Glutamatergic neuron (in vitro differentiated cells): ENCODE measurements around the gene SRGAP3. TPM values are rescaled to one million over a fixed set of nuclear protein-coding genes. Genes with fewer than 3 reads are reported as not detected.

Experiments
- DNase-seq: peaks from one replicate; pipeline ENCODE4 v3.0.0; 2022
- H3K27ac Mint-ChIP-seq: one replicate; pipeline ENCODE4 v1.8.0; 2020; ENCODE audit warnings: mild to moderate bottlenecking, mixed read lengths, inconsistent platforms; ENCODE audit not compliant: unreplicated experiment
- H3K27me3 Mint-ChIP-seq: one replicate; pipeline ENCODE4 v1.8.0; 2020; ENCODE audit warnings: mild to moderate bottlenecking, moderate library complexity, mixed read lengths, inconsistent platforms; ENCODE audit not compliant: unreplicated experiment
- H3K36me3 Mint-ChIP-seq: one replicate; pipeline ENCODE4 v1.8.0; 2020; ENCODE audit warnings: mild to moderate bottlenecking, mixed read lengths, inconsistent platforms; ENCODE audit not compliant: unreplicated experiment
- H3K4me1 Mint-ChIP-seq: one replicate; pipeline ENCODE4 v1.8.0; 2020; ENCODE audit warnings: mild to moderate bottlenecking, low read depth, mixed read lengths, inconsistent platforms; ENCODE audit not compliant: unreplicated experiment
- H3K4me3 Mint-ChIP-seq: one replicate; pipeline ENCODE4 v1.8.0; 2020; ENCODE audit warnings: mild to moderate bottlenecking, mixed read lengths, inconsistent platforms; ENCODE audit not compliant: unreplicated experiment
- H3K9me3 Mint-ChIP-seq: one replicate; pipeline ENCODE4 v1.8.0; 2020; ENCODE audit warnings: mild to moderate bottlenecking, moderate library complexity, mixed read lengths, inconsistent platforms; ENCODE audit not compliant: unreplicated experiment
- CTCF ChIP-seq: fragments of 200-600 bp; sonication (generic); IDR thresholded peaks from one replicate; pipeline ENCODE4 v1.5.0; 2021; ENCODE audit not compliant: partially characterized antibody, unreplicated experiment
- total RNA-seq: library from RNA; stranded (reverse); fragmentation: NEBNext Ultra II Directional; extraction: Animal tissue kit (Norgen Biotek cat#: 25700); gene quantifications from one replicate; pipeline ENCODE4 v1.2.1, GENCODE V29; 2021; ENCODE audit not compliant: unreplicated experiment

The SRGAP3 gene
- total RNA-seq, 1 donor from 2014 or later = 197 TPM

GRCh38 chr3:9121366-9122001 lies 128.0 kb downstream of the SRGAP3 start:
- no peak for TF ChIP-seq CTCF
- Mint-ChIP-seq H3K27me3 (peaks cover 5% of the 10 kb centered on the region), H3K27ac (peak overlapping the region; percentile 90), H3K4me1 (peaks cover 49% of the 10 kb centered on the region), H3K4me3 (peak overlapping the region; percentile 46), H3K36me3 (peaks cover 21% of the 10 kb centered on the region), H3K9me3 (peaks cover 4% of the 10 kb centered on the region)
- peak; percentile 81 for DNase-seq

DNA sequence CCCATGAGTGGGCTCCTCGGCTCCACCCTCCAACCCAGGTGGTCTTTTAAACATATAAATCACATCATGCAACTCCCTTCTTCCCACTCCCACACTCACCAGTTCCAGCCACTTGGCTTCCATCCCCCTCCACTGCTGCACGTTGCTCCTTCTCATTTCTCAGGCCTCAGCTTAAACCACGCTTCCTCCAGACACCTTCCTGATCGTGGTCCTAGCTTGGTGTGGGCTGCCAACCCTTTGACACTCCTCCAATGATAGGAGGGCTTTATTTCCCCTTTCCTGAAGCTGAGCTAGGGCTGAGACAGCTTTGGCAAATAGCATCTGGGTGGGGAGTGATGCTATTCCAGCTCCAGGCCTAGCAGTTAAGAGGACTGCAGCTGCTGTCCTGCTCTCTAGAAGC lies 130.1 kb downstream of the SRGAP3 start:
- Mint-ChIP-seq H3K27me3 (peaks cover 5% of the 10 kb centered on the region), H3K27ac (peak overlapping the region; percentile 53), H3K4me3 (peak overlapping the region; percentile 19), H3K9me3 (peaks cover 5% of the 10 kb centered on the region), H3K4me1 (peaks cover 37% of the 10 kb centered on the region), H3K36me3 (peaks cover 21% of the 10 kb centered on the region)
- no peak for TF ChIP-seq CTCF
- no peak for DNase-seq

GRCh38 chr3:9118222-9118621 lies 131.2 kb downstream of the SRGAP3 start:
- no peak overlapping the region for H3K4me3 Mint-ChIP-seq
- peaks cover 4% of the 10 kb centered on the region for H3K27me3 Mint-ChIP-seq
- no peak for DNase-seq
- H3K36me3 Mint-ChIP-seq = peaks cover 17% of the 10 kb centered on the region
- H3K27ac Mint-ChIP-seq = no peak overlapping the region
- no peak for TF ChIP-seq CTCF
- H3K4me1 Mint-ChIP-seq = peaks cover 32% of the 10 kb centered on the region
- peaks cover 5% of the 10 kb centered on the region for H3K9me3 Mint-ChIP-seq

GRCh38 chr3:9117220-9117619 lies 132.2 kb downstream of the SRGAP3 start:
- no peak overlapping the region for H3K4me3 Mint-ChIP-seq
- H3K4me1 Mint-ChIP-seq = peaks cover 31% of the 10 kb centered on the region
- H3K9me3 Mint-ChIP-seq = peaks cover 5% of the 10 kb centered on the region
- H3K36me3 Mint-ChIP-seq = peaks cover 19% of the 10 kb centered on the region
- no peak overlapping the region for H3K27ac Mint-ChIP-seq
- no peak for DNase-seq
- TF ChIP-seq CTCF = no peak
- peaks cover 7% of the 10 kb centered on the region for H3K27me3 Mint-ChIP-seq

DNA sequence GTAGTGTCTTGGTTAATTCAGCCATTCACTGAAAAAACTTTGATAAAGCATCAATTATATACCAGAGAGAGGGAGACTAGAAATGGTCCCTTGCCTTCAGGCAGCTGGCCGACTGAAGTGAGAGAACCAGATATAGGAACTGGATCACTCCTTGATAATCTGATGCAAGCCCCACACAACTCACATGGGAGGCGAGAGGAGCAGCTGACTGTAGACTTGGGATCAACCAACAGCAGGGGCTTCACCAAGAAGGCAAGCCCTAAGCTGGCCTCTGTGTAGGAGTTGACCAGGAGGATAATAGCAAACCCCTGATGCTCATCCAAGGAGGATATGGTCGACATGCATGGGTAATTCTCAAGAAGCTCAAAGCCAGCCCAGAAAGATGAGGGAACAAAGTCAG lies 133.1 kb downstream of the SRGAP3 start:
- Mint-ChIP-seq H3K4me3 (no peak overlapping the region), H3K27me3 (peaks cover 7% of the 10 kb centered on the region), H3K36me3 (peaks cover 19% of the 10 kb centered on the region), H3K27ac (no peak overlapping the region), H3K9me3 (peaks cover 3% of the 10 kb centered on the region), H3K4me1 (peaks cover 24% of the 10 kb centered on the region)
- TF ChIP-seq CTCF = no peak
- DNase-seq = no peak
